OCI-LY7 (cell line): Measurements from ENCODE around the gene KIAA0586.

Experiments used
- EZH2phosphoT487 ChIP-seq: fragments of 200-600 bp; sonication (generic); IDR thresholded peaks from 2 replicates; pipeline ENCODE4 v1.6.1; 2018; ENCODE audit warnings: low read depth, borderline replicate concordance, mild to moderate bottlenecking, mixed run types, antibody characterized with exemption, low read length, moderate library complexity, mixed read lengths
- TF ChIP-seq, protein P1 (sequence below): fragments of 200-600 bp; sonication (generic); conservative IDR thresholded peaks from 2 replicates; pipeline ENCODE4 v1.5.1; 2014; ENCODE audit warnings: mild to moderate bottlenecking, antibody characterized with exemption, low read length, moderate library complexity, mixed read lengths

DNA sequence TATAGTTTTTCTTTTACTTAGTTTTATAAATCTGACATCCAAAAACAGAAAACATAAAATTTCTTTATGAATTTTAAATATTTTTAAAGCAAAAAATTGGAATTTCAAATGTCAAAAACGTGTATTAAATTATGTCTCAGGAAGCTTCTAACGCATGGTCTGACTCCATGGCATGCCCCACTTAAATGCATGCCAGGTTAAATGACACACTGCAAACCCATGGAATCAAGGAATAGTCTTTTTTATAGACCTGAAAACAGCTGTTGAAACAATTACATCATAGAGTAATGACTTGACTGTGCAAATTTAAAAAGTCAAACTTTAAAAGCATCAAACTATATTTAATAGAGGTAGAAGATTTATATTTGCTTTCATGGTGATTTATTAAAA lies 114.1 kb downstream of the KIAA0586 start:
- TF ChIP-seq, protein P1, sequence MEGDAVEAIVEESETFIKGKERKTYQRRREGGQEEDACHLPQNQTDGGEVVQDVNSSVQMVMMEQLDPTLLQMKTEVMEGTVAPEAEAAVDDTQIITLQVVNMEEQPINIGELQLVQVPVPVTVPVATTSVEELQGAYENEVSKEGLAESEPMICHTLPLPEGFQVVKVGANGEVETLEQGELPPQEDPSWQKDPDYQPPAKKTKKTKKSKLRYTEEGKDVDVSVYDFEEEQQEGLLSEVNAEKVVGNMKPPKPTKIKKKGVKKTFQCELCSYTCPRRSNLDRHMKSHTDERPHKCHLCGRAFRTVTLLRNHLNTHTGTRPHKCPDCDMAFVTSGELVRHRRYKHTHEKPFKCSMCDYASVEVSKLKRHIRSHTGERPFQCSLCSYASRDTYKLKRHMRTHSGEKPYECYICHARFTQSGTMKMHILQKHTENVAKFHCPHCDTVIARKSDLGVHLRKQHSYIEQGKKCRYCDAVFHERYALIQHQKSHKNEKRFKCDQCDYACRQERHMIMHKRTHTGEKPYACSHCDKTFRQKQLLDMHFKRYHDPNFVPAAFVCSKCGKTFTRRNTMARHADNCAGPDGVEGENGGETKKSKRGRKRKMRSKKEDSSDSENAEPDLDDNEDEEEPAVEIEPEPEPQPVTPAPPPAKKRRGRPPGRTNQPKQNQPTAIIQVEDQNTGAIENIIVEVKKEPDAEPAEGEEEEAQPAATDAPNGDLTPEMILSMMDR: no peak
- TF ChIP-seq EZH2phosphoT487: no peak
